Measurements from ENCODE around the gene ZMAT2.
"Not testable (repeated sequence)": the region's sequence is repeated elsewhere in the genome, so short reads cannot be mapped to it uniquely, and the experiment has no call there.

Gene ZMAT2

GRCh38 chr5:140696891-140697492, 3.3 kb upstream of the ZMAT2 start:
- ChIA-PET POLR2A (interaction anchor here (0.6 to 2.3 kb wide), 2 partner anchors 50 to 313 kb away, joined by 3 to 8 read pairs; partner anchors contain the start of genes IK and NDUFA2), CTCF (no interaction called here)

GRCh38 chr5:140707812-140708211, 7.6 kb downstream of the ZMAT2 start:
- TF ChIP-seq TARDBP (IDR thresholded peaks at IDR 0.05) (no peak), ZNF384 (IDR thresholded peaks at IDR 0.05) (peak; percentile 52; the same call in 1 of the 2 replicates)
- POLR2A ChIA-PET, result interaction anchor here (0.7 to 1.7 kb wide), 5 partner anchors 8 to 1253 kb away, joined by 4 to 7 read pairs (median 5); partner anchors contain the start of genes HARS1, HARS2, IK and NDUFA2
- CTCF ChIA-PET, result no interaction called here
- DNase-seq (ENCODE audit: extremely low spot score), result no peak

More at GRCh38 chr5:140696891-140697492, 3.3 kb upstream of the ZMAT2 start:
- TF ChIP-seq ELF4 (IDR thresholded peaks at IDR 0.05) (no peak), TARDBP (IDR thresholded peaks at IDR 0.05) (no peak), PKNOX1 (IDR thresholded peaks at IDR 0.05) (no peak), L3MBTL2 (conservative IDR thresholded peaks at IDR 0.05) (no peak), LEF1 (IDR thresholded peaks at IDR 0.05; ENCODE audit: borderline replicate concordance) (no peak), ARNT (IDR thresholded peaks at IDR 0.05) (no peak), NFRKB (IDR thresholded peaks at IDR 0.05) (no peak), FOXM1 (IDR thresholded peaks at IDR 0.05; ENCODE audit: borderline replicate concordance) (no peak), CTBP1 (IDR thresholded peaks at IDR 0.05; ENCODE audit: borderline replicate concordance) (no peak), BHLHE40 (IDR thresholded peaks at IDR 0.05; ENCODE audit: borderline replicate concordance) (no peak)
- DNase-seq (ENCODE audit: extremely low spot score), result no peak

GRCh38 chr5:140708787-140709186, 8.5 kb downstream of the ZMAT2 start:
- CTCF ChIA-PET; DNase-seq (ENCODE audit: extremely low spot score): not testable (repeated sequence)
- POLR2A ChIA-PET, result interaction anchor here (1.3 to 1.7 kb wide), 2 partner anchors 9 to 18 kb away, joined by 4 to 7 read pairs; partner anchors contain the start of genes HARS1, HARS2 and ZMAT2

GRCh38 chr5:140710899-140711552, 10.8 kb downstream of the ZMAT2 start:
- POLR2A ChIA-PET, result interaction anchor here (0.6 to 2.5 kb wide), 10 partner anchors 8 to 310 kb away, joined by 3 to 22 read pairs (median 9); partner anchors contain the start of genes ANKHD1, HARS1, HARS2 and IK
- CTCF ChIA-PET, result interaction anchor here (0.6 to 2.1 kb wide), 4 partner anchors 9 to 364 kb away, joined by 3 to 19 read pairs (median 4); partner anchors contain the start of gene HBEGF
- peak; percentile 73 for DNase-seq (ENCODE audit: extremely low spot score)
- no peak for TF ChIP-seq PKNOX1 (IDR thresholded peaks at IDR 0.05)
- TF ChIP-seq FOXA1 (IDR thresholded peaks at IDR 0.05), result no peak
- no peak for TF ChIP-seq SUZ12 (IDR thresholded peaks at IDR 0.05)
- no peak for TF ChIP-seq FOXM1 (IDR thresholded peaks at IDR 0.05; ENCODE audit: borderline replicate concordance)
- TF ChIP-seq HDGF (IDR thresholded peaks at IDR 0.05; ENCODE audit: borderline replicate concordance), result no peak
- peak; percentile 32; the same call in 1 of the 2 replicates for TF ChIP-seq CTBP1 (IDR thresholded peaks at IDR 0.05; ENCODE audit: borderline replicate concordance)
- no peak for TF ChIP-seq BHLHE40 (IDR thresholded peaks at IDR 0.05; ENCODE audit: borderline replicate concordance)

- POLR2A ChIA-PET, result interaction anchor here (1.0 to 2.5 kb wide), 7 partner anchors 10 to 310 kb away, joined by 8 to 22 read pairs (median 13); partner anchors contain the start of genes ANKHD1, HARS1, HARS2 and IK
- CTCF ChIA-PET, result interaction anchor here (1.2 to 2.1 kb wide), 2 partner anchors 8 to 17 kb away, joined by 5 to 19 read pairs; no protein-coding TSS in a partner anchor
- DNase-seq (ENCODE audit: extremely low spot score), result no peak
- no peak for TF ChIP-seq SUZ12 (IDR thresholded peaks at IDR 0.05)
- no peak for TF ChIP-seq HDGF (IDR thresholded peaks at IDR 0.05; ENCODE audit: borderline replicate concordance)
- TF ChIP-seq ARNT (IDR thresholded peaks at IDR 0.05), result no peak
- no peak for TF ChIP-seq FOXA1 (IDR thresholded peaks at IDR 0.05)
- no peak for TF ChIP-seq NFRKB (IDR thresholded peaks at IDR 0.05)
- TF ChIP-seq PKNOX1 (IDR thresholded peaks at IDR 0.05), result no peak
- TF ChIP-seq FOXM1 (IDR thresholded peaks at IDR 0.05; ENCODE audit: borderline replicate concordance), result no peak
- no peak for TF ChIP-seq ELF4 (IDR thresholded peaks at IDR 0.05)
- TF ChIP-seq ZNF384 (IDR thresholded peaks at IDR 0.05), result no peak
- TF ChIP-seq L3MBTL2 (conservative IDR thresholded peaks at IDR 0.05), result no peak
- no peak for TF ChIP-seq FOXK2 (IDR thresholded peaks at IDR 0.05)
Measured at GRCh38 chr5:140711794-140712193, 11.5 kb downstream of the ZMAT2 start.

- CTCF ChIA-PET, result no interaction called here
- POLR2A ChIA-PET, result no interaction called here
Measured at GRCh38 chr5:140713562-140714094, 13.4 kb downstream of the ZMAT2 start.

GRCh38 chr5:140716238-140716637, 16.0 kb downstream of the ZMAT2 start:
- CTCF ChIA-PET; DNase-seq (ENCODE audit: extremely low spot score); POLR2A ChIA-PET: not testable (repeated sequence)

More at GRCh38 chr5:140713562-140714094, 13.4 kb downstream of the ZMAT2 start:
- no peak for DNase-seq (ENCODE audit: extremely low spot score)
- TF ChIP-seq FOXA1 (IDR thresholded peaks at IDR 0.05), result no peak
- no peak for TF ChIP-seq LEF1 (IDR thresholded peaks at IDR 0.05; ENCODE audit: borderline replicate concordance)
- TF ChIP-seq ELF4 (IDR thresholded peaks at IDR 0.05), result no peak
- no peak for TF ChIP-seq ZNF384 (IDR thresholded peaks at IDR 0.05)
- TF ChIP-seq TARDBP (IDR thresholded peaks at IDR 0.05), result no peak
- TF ChIP-seq SP1 (IDR thresholded peaks at IDR 0.05), result no peak
- no peak for TF ChIP-seq FOXM1 (IDR thresholded peaks at IDR 0.05; ENCODE audit: borderline replicate concordance)
- no peak for TF ChIP-seq FOXK2 (IDR thresholded peaks at IDR 0.05)
- no peak for TF ChIP-seq NFRKB (IDR thresholded peaks at IDR 0.05)
- no peak for TF ChIP-seq PKNOX1 (IDR thresholded peaks at IDR 0.05)
- TF ChIP-seq BHLHE40 (IDR thresholded peaks at IDR 0.05; ENCODE audit: borderline replicate concordance), result no peak
